Umbilical cord (tissue), 2 donors: ENCODE results near the gene IMPDH1. TPM values are rescaled to one million over a fixed set of nuclear protein-coding genes. Genes with fewer than 3 reads are reported as not detected.

Experiments used
- DNase-seq: peaks from one replicate; pipeline ENCODE4 v3.0.0-alpha.2; 2015; ENCODE audit warnings: low spot score
- total RNA-seq: library from RNA; depleted of rRNA; stranded (reverse); fragments of >200 nt; gene quantifications from one replicate; pipeline ENCODE4 v1.2.3, GENCODE V29; 2014; ENCODE audit warnings: low replicate concordance; ENCODE audit not compliant: insufficient read depth

IMPDH1 gene
- total RNA-seq, 1 donor from 2014 or later = 35.6 TPM

- no peak for DNase-seq
These were observed 49.5 kb downstream of the IMPDH1 start for GRCh38 chr7:128360359-128360678.

DNA sequence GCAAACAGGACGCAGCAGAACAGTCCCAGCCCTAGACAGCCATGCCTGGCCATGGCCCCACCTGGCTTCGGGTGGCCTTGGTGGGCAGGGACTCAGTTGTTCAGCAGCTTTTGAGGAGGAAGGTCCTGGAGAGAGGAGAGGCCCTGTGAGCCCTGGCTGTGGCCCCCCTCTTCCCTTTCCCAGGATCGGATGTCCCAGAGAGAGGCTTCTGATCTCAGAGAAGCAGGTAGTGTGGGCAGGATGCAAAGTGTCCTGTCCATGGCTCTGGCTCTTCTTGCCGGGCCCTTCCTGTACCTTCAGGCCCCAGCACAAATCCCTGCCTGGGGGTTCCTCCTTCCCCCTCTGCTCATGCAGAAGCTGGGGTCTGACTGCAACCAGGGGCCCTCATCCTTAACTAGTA lies 49.8 kb downstream of the IMPDH1 start:
- no peak for DNase-seq

DNA sequence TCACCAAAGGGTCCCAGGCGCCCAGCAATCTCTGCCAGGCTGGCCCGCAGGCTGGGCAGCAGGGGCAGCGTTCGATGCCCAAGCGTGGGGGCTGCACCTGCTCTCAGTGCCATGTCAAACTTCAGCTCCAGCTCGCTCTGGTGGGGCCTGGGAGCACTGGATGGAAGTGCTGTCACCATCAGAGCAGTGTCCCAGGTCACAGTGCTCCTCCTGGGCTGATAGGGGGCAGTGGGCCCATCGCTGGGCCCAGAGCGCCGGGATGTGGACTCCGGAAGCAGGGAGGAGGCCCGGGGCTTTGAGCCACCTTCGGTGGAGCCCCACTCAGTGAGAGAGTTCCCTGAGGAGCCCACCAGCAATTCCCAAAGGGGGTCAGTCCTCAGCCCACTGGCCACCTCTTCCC lies 50.4 kb downstream of the IMPDH1 start:
- no peak for DNase-seq

- no peak for DNase-seq
These were observed 51.5 kb downstream of the IMPDH1 start for GRCh38 chr7:128358233-128358632.

DNA sequence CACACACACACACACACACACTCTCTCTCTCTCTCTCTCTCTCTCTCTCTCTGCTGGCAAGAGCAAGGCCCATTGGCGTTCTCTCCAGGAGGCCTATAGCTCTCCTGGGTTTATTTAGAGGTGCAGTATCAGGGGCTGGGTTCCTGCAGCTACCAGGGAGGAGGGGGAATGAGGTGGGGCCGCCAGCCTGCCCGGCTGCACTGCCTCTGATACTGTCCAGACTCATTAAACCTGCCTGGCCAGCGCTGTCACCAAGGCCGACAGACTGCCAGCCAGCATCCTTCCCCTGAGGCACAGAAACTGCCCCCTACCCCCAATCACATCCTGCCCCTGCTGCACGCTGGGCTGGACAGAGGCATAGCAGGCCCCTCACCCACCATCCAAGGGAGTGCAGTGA lies 52.6 kb downstream of the IMPDH1 start:
- peak; percentile 67 for DNase-seq

DNA sequence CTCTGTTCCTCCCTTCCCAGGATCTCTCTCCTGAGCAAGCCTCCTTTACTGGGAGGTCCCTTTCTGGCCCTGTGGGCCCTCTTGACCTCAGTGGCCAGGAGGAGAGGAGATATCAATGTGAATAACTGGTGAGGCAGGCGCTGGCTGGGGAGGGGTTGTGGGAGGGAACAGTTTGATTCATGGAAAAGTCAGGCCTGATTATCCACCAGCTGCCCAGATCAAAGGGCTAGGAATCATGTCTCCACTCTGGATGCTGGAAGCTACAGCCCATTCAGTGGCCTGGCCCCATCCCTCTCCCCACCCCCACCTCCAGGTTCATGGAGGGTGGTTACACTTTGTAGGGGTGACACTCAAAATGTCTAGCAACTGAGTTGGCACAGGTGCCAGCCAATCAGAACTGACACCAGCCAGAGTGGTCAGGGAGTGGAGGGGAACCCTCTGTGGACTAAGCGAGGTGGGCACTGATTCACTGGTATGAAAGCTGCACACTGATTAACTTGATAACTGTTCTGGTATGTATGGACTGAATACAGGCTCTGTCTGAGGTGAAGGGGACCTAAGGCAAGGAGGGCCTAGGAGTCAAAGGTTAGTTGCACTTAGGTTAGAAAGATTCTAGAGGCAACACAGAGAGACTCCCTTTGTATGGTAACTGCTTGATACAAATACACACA lies 53.1 kb downstream of the IMPDH1 start:
- peak; percentile 63 for DNase-seq

GRCh38 chr7:128353610-128354009 lies 56.2 kb downstream of the IMPDH1 start:
- no peak for DNase-seq

DNA sequence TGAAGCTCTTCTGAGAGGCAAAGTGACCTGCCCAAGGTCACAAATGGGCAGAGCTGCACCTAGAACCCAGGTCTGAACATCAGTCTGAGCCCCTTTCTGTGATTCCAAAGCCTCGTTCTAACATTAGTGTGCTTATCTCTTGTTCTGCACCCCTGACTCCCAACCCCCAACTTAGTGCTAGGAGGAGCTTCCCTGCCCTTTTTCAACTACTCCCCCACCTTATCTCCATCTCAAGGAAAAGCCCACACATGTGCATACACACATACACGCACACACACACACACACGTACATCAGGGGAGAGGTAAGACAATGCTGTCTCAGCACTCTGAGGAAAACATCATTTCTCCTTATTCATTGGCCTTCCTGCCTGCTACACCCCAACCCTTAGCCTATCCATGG lies 56.6 kb downstream of the IMPDH1 start:
- DNase-seq = no peak

GRCh38 chr7:128352636-128353035 lies 57.1 kb downstream of the IMPDH1 start:
- DNase-seq = no peak

GRCh38 chr7:128352153-128352537 lies 57.6 kb downstream of the IMPDH1 start:
- peak; percentile 31 for DNase-seq

- no peak for DNase-seq
These were observed 58.3 kb downstream of the IMPDH1 start for GRCh38 chr7:128351296-128352152.

DNA sequence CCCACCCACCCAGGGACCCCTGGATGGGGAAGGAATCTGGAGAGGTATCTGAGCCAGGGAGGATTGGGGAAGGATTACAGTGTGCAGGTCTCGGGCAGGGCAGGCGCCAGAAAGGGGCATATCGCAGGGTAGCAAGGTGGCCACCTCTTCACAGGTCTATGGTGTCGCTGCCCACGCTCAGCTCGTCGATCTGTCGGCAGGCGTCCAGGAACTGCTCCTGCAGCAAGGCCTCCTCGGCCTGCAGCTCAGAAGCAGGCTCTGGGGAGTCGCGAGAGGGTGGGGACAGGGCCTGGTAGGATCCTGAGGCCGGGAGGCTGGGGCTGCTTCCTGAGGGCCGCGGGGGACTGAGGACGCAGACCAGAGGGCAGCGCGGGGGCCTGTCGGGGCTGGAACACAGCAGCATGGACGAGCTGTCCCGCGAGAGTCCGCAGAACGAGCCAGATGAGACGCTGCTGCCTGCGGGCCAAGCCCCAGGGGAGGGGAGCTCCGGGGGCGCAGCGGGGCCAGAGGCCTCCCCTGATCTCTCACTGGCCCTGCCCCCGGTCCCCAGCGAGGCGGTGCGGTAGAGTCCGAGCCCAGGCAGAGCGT lies 59.0 kb downstream of the IMPDH1 start:
- DNase-seq = no peak

GRCh38 chr7:128349466-128349825 lies 60.3 kb downstream of the IMPDH1 start:
- no peak for DNase-seq

DNA sequence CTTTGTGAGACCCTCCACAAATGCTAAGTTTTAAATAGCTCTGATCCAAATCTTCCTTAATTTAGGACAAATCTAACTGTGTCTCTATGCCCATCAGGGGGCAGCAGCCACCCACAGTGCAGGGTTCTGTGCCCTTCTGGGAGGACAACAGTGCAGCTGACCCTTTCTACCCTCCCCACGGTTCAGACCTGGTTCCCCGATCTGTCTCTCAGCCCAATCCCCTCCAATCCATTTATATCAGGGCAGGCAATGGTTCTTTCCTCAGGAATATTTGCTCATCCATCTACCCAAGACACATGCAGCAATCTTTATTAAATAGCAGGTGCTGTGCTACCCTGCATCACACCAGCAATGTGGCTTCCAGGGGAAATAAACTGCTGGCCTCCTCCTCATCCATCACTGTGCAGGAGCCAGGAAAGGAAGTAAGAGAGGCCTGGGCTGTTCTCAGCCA lies 62.1 kb downstream of the IMPDH1 start:
- peak; percentile 70 for DNase-seq

- no peak for DNase-seq
These were observed 65.4 kb downstream of the IMPDH1 start for GRCh38 chr7:128344431-128344774.

DNA sequence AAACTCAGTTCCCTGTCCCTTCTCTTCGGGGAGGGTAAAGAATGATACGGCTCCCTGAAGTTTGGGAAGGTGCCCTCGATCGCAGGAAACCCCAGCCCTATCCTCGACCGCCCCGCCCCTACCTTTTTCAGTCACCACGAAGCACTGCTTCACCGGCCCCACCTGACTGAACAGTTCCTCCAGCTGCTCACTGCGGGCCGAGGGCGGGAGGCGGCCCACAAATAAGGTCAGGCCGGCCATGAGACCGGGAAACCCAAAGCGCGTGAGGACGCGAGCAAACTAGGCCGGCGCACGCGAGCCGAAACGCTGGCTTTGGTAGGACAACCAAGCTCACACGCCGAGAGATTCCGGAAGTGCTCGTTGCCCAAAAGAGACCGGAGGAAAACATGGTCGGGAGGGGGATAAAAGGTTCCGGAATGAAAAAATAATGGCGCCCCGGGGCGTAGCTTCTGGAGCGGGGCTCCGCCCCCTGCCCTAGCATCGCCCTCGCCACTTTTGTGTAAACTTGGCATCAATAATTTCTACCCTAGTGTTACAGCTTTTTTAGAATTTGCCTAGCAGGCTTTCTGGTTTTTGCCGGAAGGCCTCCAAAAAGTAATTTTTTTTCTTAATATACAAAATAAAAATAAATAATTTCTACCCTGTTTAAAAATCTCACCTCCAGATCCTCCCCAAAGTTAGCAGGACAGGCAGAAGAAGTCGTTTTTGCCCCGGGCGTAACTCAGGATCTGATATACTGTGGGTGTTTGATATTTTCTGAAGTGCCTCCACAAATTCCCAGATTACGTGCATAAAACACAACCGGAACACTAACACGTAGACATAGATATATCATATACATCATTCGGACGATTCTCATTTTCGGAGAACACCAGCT lies 66.0 kb downstream of the IMPDH1 start, which contains the start of gene RBM28:
RBM28 (minus strand) TSS at position 355 of the 877 bp plus-strand sequence; CDS start at position 240, 115 bp downstream.
- DNase-seq = peak; percentile 96

Other genes starting within 250 kb of the IMPDH1 start
- gene LEP, start 168.7 kb downstream of the IMPDH1 start, total RNA-seq = 2.2 TPM
- 6.7 TPM for gene RBM28, start 66.1 kb downstream of the IMPDH1 start, total RNA-seq
- 0.24 TPM for gene PRRT4, start 48.3 kb downstream of the IMPDH1 start, total RNA-seq
- gene HILPDA, start 45.9 kb upstream of the IMPDH1 start, total RNA-seq = 72.0 TPM
- gene METTL2B, start 66.8 kb upstream of the IMPDH1 start, total RNA-seq = 18.3 TPM